ENCODE results near the gene PRM2.

Gene PRM2

GRCh38 chr16:11253009-11253994 lies 23.0 kb downstream of the PRM2 start:
- peak overlapping the region; percentile 86 for H3K4me3 ChIP-seq (ENCODE audit: low read depth, low read length)
- TF ChIP-seq, protein P1, sequence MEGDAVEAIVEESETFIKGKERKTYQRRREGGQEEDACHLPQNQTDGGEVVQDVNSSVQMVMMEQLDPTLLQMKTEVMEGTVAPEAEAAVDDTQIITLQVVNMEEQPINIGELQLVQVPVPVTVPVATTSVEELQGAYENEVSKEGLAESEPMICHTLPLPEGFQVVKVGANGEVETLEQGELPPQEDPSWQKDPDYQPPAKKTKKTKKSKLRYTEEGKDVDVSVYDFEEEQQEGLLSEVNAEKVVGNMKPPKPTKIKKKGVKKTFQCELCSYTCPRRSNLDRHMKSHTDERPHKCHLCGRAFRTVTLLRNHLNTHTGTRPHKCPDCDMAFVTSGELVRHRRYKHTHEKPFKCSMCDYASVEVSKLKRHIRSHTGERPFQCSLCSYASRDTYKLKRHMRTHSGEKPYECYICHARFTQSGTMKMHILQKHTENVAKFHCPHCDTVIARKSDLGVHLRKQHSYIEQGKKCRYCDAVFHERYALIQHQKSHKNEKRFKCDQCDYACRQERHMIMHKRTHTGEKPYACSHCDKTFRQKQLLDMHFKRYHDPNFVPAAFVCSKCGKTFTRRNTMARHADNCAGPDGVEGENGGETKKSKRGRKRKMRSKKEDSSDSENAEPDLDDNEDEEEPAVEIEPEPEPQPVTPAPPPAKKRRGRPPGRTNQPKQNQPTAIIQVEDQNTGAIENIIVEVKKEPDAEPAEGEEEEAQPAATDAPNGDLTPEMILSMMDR (IDR thresholded peaks at IDR 0.05; ENCODE audit: low read depth, low read length), result no peak

- H3K4me3 ChIP-seq (ENCODE audit: low read depth, low read length), result peak overlapping the region; percentile 86
- TF ChIP-seq, protein P1 (IDR thresholded peaks at IDR 0.05; ENCODE audit: low read depth, low read length), result no peak
These were observed 23.8 kb downstream of the PRM2 start for GRCh38 chr16:11252482-11252931.

DNA sequence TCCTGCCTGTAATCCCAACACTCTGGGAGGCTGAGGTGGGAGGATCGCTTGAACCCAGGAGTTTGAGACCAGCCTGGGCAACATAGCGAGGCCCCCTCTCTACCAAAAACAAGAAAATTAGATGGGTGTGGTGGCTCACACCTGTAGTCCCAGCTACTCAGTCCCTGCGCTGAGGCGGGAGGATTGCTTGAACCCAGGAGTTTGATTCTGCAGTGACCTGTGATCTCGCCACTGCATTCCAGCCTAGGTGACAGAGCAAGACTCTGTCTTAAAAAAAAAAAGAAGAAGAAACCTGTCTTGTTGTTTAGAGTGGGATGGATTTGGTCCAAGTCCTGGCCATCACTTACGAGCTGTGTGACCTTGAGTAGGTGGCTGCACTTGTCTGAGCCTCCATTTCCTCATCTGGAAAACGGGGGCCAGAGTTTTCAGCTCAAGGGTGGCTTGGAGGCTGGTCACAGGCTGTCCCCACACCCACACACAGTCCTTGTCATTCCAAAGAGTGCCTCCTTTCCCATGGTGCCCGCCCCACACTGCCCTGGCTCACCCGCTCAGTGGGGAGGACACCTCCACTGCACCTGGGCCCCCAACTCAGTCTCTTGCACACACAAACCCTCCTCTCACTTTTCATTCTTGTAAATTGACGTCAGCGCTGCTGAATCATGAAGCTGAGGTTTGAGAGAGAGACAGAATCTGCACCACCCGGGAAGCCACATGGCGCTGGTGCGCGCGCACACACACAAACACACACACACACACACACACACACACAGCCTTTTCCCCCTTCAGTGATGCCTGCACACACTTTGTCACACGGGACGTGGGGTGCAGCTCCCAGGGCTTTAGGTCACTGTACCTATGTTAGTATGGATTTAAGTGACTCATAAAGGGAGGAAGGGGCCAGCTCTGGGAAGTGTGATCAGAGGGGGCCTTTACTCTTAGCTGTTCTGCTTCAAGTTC lies 24.5 kb downstream of the PRM2 start:
- TF ChIP-seq, protein P1 (IDR thresholded peaks at IDR 0.05; ENCODE audit: low read depth, low read length), result no peak
- H3K4me3 ChIP-seq (ENCODE audit: low read depth, low read length), result peak overlapping the region; percentile 86

DNA sequence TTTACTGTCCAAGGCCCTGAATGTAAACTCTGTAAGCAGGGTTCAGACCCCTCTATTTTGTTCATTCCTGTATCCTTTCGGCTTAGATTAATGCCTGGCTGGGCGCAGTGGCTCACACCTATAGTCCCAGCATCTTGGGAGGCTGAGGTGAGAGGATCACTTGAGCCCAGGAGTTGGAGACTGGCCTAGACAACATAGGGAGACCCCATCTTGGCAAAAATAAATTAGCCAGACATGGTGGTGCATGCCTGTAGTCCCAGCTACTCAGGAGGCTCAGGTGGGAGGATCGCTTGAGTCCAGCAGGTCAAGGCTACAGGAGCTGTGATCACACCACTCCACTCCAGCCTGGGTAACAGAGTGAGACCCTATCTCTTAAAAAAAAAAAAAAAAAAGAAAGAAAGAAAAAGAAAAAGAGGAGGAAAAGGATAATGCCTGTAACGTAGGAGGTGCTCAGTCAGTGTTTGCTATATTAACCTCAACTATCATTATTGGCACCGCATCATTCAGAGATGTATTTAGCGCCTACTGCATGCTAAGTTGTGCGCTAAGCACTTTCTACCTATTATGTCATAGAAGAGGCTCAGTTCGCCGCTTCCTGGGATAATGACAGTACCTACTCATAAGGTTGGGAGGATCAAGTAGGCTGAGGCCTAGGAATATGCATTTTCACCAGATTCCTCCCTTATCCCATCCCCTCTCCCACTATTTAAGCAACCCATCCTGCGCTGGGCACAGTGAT lies 25.3 kb downstream of the PRM2 start:
- TF ChIP-seq, protein P1 (IDR thresholded peaks at IDR 0.05; ENCODE audit: low read depth, low read length), result no peak
- H3K4me3 ChIP-seq (ENCODE audit: low read depth, low read length), result no peak overlapping the region

DNA sequence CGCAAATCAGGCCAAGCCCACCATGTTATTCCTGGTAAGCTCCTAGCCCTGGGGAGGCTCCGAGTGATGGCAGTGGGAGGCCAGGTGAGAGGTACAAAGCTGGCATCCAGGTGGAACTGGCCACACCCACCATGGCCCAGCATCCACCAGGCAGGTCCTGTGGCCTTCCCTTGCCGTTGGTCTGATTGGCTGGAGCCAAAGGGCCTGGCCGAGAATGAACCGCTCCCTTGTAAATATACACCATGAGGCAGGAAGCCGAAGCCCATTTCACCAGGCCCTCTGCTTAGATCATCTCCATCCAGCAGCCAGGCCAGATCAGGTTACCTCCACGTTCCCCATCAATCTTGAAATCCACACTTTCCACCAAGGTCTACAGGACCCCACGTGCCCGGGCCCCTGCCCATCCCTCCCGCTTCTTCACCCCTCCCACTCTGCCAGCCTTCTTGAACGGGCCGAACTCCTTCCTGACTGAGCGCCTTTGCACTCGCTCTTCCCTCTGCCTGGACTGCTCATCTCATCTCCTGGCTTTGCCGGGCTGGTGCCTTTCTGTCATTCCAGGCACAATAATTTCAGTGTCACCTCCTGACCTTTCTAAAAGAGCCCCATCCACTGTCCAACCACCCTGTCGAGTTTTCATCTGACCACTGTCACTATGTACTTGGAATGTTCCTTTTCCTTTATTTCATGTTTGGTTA lies 26.0 kb downstream of the PRM2 start:
- TF ChIP-seq, protein P1 (IDR thresholded peaks at IDR 0.05; ENCODE audit: low read depth, low read length), result no peak

More for the DNA sequence above, 26.0 kb downstream of the PRM2 start:
- H3K4me3 ChIP-seq (ENCODE audit: low read depth, low read length), result no peak overlapping the region

Data from WI38 (cell line).